Suprapubic skin (tissue), 4 donors: ENCODE results near the gene IP6K2. TPM values are rescaled to one million over a fixed set of nuclear protein-coding genes. Genes with fewer than 3 reads are reported as not detected.
"Not testable (repeated sequence)": the region's sequence is repeated elsewhere in the genome, so short reads cannot be mapped to it uniquely, and the experiment has no call there.

Experiments used
- DNase-seq, 2 donors: peaks; one replicate each; pipeline ENCODE4 v3.0.0-alpha.2; 2019; ENCODE audit warnings: low spot score in 2 of 2
- H3K27ac ChIP-seq: fragments of 200-600 bp; sonication (generic); one replicate; pipeline ENCODE4 v1.5.1; 2019
- H3K27me3 ChIP-seq: fragments of 200-600 bp; sonication (generic); one replicate; pipeline ENCODE4 v1.5.1; 2019
- H3K36me3 ChIP-seq: fragments of 200-600 bp; sonication (generic); one replicate; pipeline ENCODE4 v1.5.1; 2019
- H3K4me1 ChIP-seq: fragments of 200-600 bp; sonication (generic); one replicate; pipeline ENCODE4 v1.5.1; 2019
- H3K4me3 ChIP-seq: fragments of 200-600 bp; sonication (generic); one replicate; pipeline ENCODE4 v1.5.1; 2019; ENCODE audit warnings: mild to moderate bottlenecking
- H3K9me3 ChIP-seq: fragments of 200-600 bp; sonication (generic); one replicate; pipeline ENCODE4 v1.5.1; 2019
- EP300 ChIP-seq: sonication (generic); formaldehyde crosslinking; IDR thresholded peaks from one replicate; pipeline ENCODE4 v1.6.1; 2017; ENCODE audit warnings: antibody characterized with exemption
- POLR2A ChIP-seq, 2 donors: fragments of 450-650 bp; IDR thresholded peaks; one replicate each; pipeline ENCODE4 v1.6.1; 2017; ENCODE audit warnings: antibody characterized with exemption in 2 of 2, mild to moderate bottlenecking in 2 of 2, moderate library complexity in 2 of 2
- POLR2AphosphoS5 ChIP-seq, 3 donors: sonication (generic); formaldehyde crosslinking; IDR thresholded peaks; one replicate each; pipeline ENCODE4 v1.6.1; 2017; ENCODE audit warnings: antibody characterized with exemption in 3 of 3
- WGBS: methylation state at CpG from one replicate; pipeline ENCODE4 v1.1.5; 2018; 5-methylcytosine and 5-hydroxymethylcytosine counted together
- total RNA-seq, 4 donors: library from RNA; depleted of rRNA; stranded (reverse); fragments of >200 nt; gene quantifications; one replicate each; pipeline ENCODE4 v1.1.0, GENCODE V29; 2016
- TF ChIP-seq, protein P1 (sequence below), 2 donors: fragments of 200-600 bp in 1 of 2; fragments of 450-650 bp in 1 of 2; sonication (generic) in 1 of 2; IDR thresholded peaks; one replicate each; pipeline ENCODE4 v1.5.1; 2016 to 2019; ENCODE audit warnings: antibody characterized with exemption in 2 of 2, mild to moderate bottlenecking in 1 of 2, moderate library complexity in 1 of 2

The IP6K2 gene
- total RNA-seq, 4 donors from 2014 or later, result 169 to 269 (median 246) TPM

DNA sequence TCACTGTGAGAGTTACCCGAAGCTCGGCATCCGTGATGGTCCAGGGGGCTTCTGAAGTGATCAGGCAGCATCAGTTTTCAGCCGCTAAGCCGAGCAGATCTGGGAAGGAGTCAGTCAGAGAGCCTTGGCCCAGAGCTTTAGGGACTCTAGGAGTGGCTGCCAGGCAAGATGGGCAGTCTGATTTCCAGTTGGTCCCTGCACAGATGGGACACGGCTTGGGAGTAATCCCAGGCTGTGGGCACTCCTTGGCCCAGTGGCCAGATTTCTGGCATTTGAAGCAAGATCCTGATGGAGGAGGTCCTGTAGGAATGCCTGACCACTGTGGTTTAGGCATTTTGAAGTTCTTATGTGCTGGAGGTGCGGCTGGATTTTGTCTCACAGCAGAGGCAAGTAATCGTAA, 10.5 kb upstream of the IP6K2 start:
- no peaks in the 10 kb centered on the region for H3K4me1 ChIP-seq
- 85% methylated on average over 8 of the region's 8 CpGs for WGBS
- H3K4me3 ChIP-seq, result no peak overlapping the region
- no peak for DNase-seq
- no peaks in the 10 kb centered on the region for H3K9me3 ChIP-seq
- H3K27me3 ChIP-seq, result no peaks in the 10 kb centered on the region
- H3K27ac ChIP-seq, result no peak overlapping the region
- H3K36me3 ChIP-seq, result no peaks in the 10 kb centered on the region
- TF ChIP-seq EP300, result no peak
- TF ChIP-seq POLR2AphosphoS5 (IDR thresholded peaks at IDR 0.05), result no peak
- TF ChIP-seq, protein P1, sequence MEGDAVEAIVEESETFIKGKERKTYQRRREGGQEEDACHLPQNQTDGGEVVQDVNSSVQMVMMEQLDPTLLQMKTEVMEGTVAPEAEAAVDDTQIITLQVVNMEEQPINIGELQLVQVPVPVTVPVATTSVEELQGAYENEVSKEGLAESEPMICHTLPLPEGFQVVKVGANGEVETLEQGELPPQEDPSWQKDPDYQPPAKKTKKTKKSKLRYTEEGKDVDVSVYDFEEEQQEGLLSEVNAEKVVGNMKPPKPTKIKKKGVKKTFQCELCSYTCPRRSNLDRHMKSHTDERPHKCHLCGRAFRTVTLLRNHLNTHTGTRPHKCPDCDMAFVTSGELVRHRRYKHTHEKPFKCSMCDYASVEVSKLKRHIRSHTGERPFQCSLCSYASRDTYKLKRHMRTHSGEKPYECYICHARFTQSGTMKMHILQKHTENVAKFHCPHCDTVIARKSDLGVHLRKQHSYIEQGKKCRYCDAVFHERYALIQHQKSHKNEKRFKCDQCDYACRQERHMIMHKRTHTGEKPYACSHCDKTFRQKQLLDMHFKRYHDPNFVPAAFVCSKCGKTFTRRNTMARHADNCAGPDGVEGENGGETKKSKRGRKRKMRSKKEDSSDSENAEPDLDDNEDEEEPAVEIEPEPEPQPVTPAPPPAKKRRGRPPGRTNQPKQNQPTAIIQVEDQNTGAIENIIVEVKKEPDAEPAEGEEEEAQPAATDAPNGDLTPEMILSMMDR (IDR thresholded peaks at IDR 0.05), result no peak
- TF ChIP-seq POLR2A (IDR thresholded peaks at IDR 0.05), result no peak

DNA sequence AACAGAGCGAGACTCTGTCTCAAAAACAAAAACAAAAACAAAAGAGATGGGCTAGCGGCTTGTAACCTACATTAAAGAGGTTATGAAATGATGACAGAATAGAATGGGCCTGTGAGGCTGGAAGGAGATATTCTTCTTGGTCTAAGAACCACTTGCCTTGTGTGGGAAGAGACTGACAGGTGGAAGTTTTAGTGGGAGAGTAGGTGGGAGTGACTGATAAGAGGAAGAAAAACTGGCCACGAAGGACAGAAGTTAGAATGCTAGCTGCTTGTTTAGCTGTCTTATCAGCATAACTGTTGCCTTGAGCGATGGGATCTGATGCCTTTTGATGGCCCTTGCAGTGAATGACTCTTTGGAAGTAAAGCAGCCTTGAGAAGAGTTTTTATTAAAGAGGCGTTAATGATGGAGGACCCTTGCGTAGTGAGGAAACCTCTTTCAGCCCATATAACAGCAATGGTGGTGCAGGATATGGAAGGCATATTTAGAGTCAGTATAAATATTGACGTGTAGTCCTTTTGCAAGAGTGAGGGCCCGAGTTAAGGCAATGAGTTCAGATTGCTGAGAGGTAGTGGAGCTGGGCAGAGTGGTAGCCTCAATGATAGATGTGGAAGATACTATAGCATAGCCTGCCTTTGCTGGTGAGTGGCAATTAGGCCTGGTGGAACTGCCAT, 8.3 kb upstream of the IP6K2 start:
- not testable (repeated sequence) for H3K9me3 ChIP-seq, H3K36me3 ChIP-seq, DNase-seq, H3K27ac ChIP-seq, H3K4me1 ChIP-seq, H3K27me3 ChIP-seq, H3K4me3 ChIP-seq
- 90% methylated on average over 8 of the region's 8 CpGs for WGBS

DNA sequence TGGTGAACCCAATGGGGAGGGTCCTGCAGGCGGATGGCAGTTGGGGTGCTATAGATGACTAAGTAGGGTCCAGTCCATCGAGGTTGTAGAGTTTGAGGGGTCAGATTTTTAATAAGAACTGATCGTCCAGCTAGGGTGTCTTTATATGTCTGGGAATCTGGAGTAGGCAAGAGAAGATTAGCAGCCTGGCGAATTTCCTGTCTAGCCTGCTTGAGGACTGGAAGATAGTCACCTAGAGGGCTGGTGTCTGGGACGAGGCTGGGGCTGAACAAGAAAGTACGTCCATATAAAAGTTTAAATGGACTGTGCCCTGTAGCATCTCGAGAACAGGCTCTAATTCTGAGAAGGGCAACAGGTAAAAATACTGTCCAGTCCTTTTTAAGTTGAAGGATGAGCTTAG, 6.7 kb upstream of the IP6K2 start:
- H3K4me1 ChIP-seq, result no peaks in the 10 kb centered on the region
- H3K9me3 ChIP-seq, result no peaks in the 10 kb centered on the region
- WGBS, result 90% methylated on average over 7 of the region's 7 CpGs
- no peak overlapping the region for H3K4me3 ChIP-seq
- DNase-seq, result no peak
- TF ChIP-seq POLR2A (IDR thresholded peaks at IDR 0.05) (no peak), POLR2AphosphoS5 (IDR thresholded peaks at IDR 0.05) (no peak), EP300 (no peak)
- TF ChIP-seq, protein P1 (IDR thresholded peaks at IDR 0.05), result no peak
- H3K27me3 ChIP-seq, result no peaks in the 10 kb centered on the region
- no peak overlapping the region for H3K27ac ChIP-seq
- H3K36me3 ChIP-seq, result no peaks in the 10 kb centered on the region

DNA sequence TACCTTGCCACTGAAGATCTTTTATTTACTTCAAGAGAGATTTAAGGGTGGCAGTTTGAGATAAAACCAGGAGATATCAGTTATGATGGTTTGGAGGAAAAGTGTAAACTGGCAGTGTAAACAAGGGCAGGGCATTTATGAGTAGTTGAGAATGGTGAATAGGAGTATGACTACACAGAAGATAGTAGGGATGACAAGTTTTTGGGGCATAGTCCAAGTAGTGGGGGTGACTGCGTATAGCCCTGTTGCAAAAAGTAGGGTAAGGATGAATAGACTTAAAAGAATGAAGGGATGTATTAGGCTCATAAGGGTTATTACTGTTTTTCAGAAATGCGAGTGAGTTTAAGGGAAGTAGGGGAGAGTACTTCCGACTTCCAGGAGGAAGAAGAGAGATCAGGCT, 6.3 kb upstream of the IP6K2 start:
- not testable (repeated sequence) for H3K27ac ChIP-seq, H3K27me3 ChIP-seq, H3K4me1 ChIP-seq, H3K4me3 ChIP-seq, H3K9me3 ChIP-seq, DNase-seq, H3K36me3 ChIP-seq
- WGBS, result 82% methylated on average over 3 of the region's 3 CpGs

DNA sequence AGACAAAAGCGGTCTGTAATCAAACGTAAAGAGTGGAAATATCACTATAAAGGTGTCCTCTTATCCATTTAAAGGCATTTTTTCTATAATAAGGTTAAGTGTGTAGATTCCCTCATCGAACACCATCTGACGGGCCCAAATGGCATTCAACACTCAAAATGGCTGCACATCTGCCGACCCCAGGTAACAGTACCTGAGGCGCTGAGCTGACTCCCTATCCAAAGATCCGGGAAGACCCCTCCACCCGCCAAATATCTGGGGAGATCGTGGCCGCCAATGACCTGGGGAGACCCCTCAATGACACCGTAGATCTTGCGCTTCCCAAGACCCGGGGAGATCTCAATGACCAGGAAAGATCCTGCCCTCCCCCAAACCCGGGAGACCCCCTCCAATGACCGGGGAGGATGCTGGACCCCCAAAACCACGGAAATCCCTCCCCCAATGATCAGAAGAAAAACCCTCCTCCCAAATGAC, 476 bp downstream of the IP6K2 start:
- Histone ChIP-seq H3K27me3 (no peaks in the 10 kb centered on the region), H3K9me3 (no peaks in the 10 kb centered on the region), H3K4me1 (peaks cover 43% of the 10 kb centered on the region), H3K27ac (peak overlapping the region; percentile 89), H3K36me3 (peaks cover 12% of the 10 kb centered on the region), H3K4me3 (peak overlapping the region; percentile 74)
- no peak for DNase-seq
- TF ChIP-seq POLR2A (IDR thresholded peaks at IDR 0.05) (no peak), POLR2AphosphoS5 (IDR thresholded peaks at IDR 0.05) (no peak), EP300 (no peak)
- TF ChIP-seq, protein P1 (IDR thresholded peaks at IDR 0.05), result no peak
- 0% methylated on average over 14 of the region's 16 CpGs for WGBS

DNA sequence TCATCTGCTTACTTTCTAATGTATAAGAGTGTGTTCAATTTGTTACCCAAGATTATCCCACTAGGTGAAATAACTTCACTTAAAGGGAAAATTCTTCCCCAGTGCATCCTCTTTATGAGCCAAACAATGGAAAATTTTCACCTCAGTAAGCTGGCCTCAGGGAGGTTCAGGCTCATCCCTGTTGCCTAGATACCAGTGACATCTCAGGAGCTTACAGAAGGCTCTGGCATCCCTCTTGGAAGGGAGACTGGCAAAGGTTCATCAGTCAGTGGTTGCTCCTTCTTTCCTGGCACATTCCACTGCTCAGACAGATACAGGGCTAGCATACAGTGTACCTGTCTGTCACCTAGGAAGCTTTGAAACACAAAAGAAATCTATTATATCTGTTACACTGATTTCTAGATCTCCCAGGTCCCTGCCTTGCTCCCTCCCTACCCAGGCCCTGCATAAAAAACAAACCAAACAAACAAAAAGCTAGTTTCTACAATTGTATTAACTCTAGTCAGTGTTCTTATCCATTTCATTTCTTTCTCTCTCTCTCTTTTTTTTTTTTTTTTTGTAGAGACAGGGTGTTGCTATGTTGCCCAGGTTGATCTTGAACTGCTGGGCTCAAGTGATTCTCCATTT, 1.7 kb downstream of the IP6K2 start:
- no peak for DNase-seq
- H3K27ac ChIP-seq, result peak overlapping the region; percentile 64
- peaks cover 22% of the 10 kb centered on the region for H3K36me3 ChIP-seq
- no peaks in the 10 kb centered on the region for H3K27me3 ChIP-seq
- H3K4me3 ChIP-seq, result peak overlapping the region; percentile 74
- peaks cover 45% of the 10 kb centered on the region for H3K4me1 ChIP-seq
- no peak for TF ChIP-seq POLR2A (IDR thresholded peaks at IDR 0.05)
- peak in 1 of 3 donors; percentile 47 for TF ChIP-seq POLR2AphosphoS5 (IDR thresholded peaks at IDR 0.05)
- TF ChIP-seq, protein P1 (IDR thresholded peaks at IDR 0.05), result no peak
- no peak for TF ChIP-seq EP300
- H3K9me3 ChIP-seq, result no peaks in the 10 kb centered on the region
